Mesenchymal stem cell (in vitro differentiated cells and primary cell): Measurements from ENCODE around the gene LDAH.
"Not testable (repeated sequence)": the region's sequence is repeated elsewhere in the genome, so short reads cannot be mapped to it uniquely, and the experiment has no call there.

Experiments used
- DNase-seq: peaks from one replicate; pipeline ENCODE4 v3.0.0-alpha.2; 2013
- H2AFZ ChIP-seq: one replicate; pipeline ENCODE4 v1.6.1; 2013; ENCODE audit warnings: low read depth, mild to moderate bottlenecking, control low read depth, inconsistent platforms, low read length, moderate library complexity
- H2AK5ac ChIP-seq: 2 replicates; pipeline ENCODE4 v1.6.1; 2013; ENCODE audit warnings: low read length, moderate library complexity, mild to moderate bottlenecking, inconsistent platforms; ENCODE audit not compliant: severe bottlenecking
- H2BK120ac ChIP-seq: one replicate; pipeline ENCODE4 v1.6.1; 2013; ENCODE audit warnings: low read depth, mild to moderate bottlenecking, inconsistent platforms, low read length, moderate library complexity
- H2BK12ac ChIP-seq, 2 experiments: one replicate each; pipeline ENCODE4 v1.6.1; 2013; ENCODE audit warnings: inconsistent platforms in 2 of 2, low read length in 2 of 2, mild to moderate bottlenecking in 2 of 2, moderate library complexity in 2 of 2, control low read depth in 1 of 2
- H2BK15ac ChIP-seq: one replicate; pipeline ENCODE4 v1.6.1; 2013; ENCODE audit warnings: mild to moderate bottlenecking, low read depth, inconsistent platforms; ENCODE audit not compliant: poor library complexity, severe bottlenecking
- H2BK5ac ChIP-seq: 2 replicates; pipeline ENCODE4 v1.6.1; 2013; ENCODE audit warnings: low read depth, mild to moderate bottlenecking, low read length, control low read depth, inconsistent platforms; ENCODE audit not compliant: poor library complexity, severe bottlenecking
- H3K14ac ChIP-seq, 2 experiments: one replicate each; pipeline ENCODE4 v1.6.1; 2013; ENCODE audit warnings: inconsistent platforms in 2 of 2, low read length in 2 of 2, control low read depth in 1 of 2, mild to moderate bottlenecking in 1 of 2, moderate library complexity in 1 of 2
- H3K18ac ChIP-seq, 2 experiments: one replicate each; pipeline ENCODE4 v1.6.1; 2013; ENCODE audit warnings: inconsistent platforms in 2 of 2, low read length in 2 of 2, control low read depth in 1 of 2, low read depth in 1 of 2, mild to moderate bottlenecking in 1 of 2
- H3K23ac ChIP-seq, 2 experiments: one replicate each; pipeline ENCODE4 v1.6.1; 2013; ENCODE audit warnings: inconsistent platforms in 2 of 2, low read length in 2 of 2, mild to moderate bottlenecking in 2 of 2, moderate library complexity in 2 of 2, control low read depth in 1 of 2
- H3K27ac ChIP-seq: 2 replicates; pipeline ENCODE4 v1.5.1; 2013; ENCODE audit warnings: mild to moderate bottlenecking, moderate library complexity, low read length, control low read depth, inconsistent platforms; ENCODE audit not compliant: poor library complexity, severe bottlenecking
- H3K27me3 ChIP-seq, 2 experiments: 2 replicates each; pipeline versions ENCODE4 v1.6.1 to v1.7.0; 2013; ENCODE audit warnings: low read length in 2 of 2, mild to moderate bottlenecking in 2 of 2, moderate library complexity in 2 of 2, control low read depth in 1 of 2, inconsistent platforms in 1 of 2; ENCODE audit not compliant: control insufficient read depth in 1 of 2, insufficient read depth in 1 of 2
- H3K36me3 ChIP-seq, 2 experiments: 2 replicates each; pipeline versions ENCODE4 v1.6.1 to v1.7.0; 2013; ENCODE audit warnings: low read length in 2 of 2, control low read depth in 1 of 2, inconsistent platforms in 1 of 2, low read depth in 1 of 2, mild to moderate bottlenecking in 1 of 2; ENCODE audit not compliant: insufficient read depth in 2 of 2, control insufficient read depth in 1 of 2
- H3K4ac ChIP-seq, 2 experiments: one replicate each; pipeline ENCODE4 v1.6.1; 2013; ENCODE audit warnings: inconsistent platforms in 2 of 2, low read length in 2 of 2, mild to moderate bottlenecking in 2 of 2, moderate library complexity in 2 of 2, control low read depth in 1 of 2, low read depth in 1 of 2
- H3K4me1 ChIP-seq: 2 replicates; pipeline ENCODE4 v1.6.1; 2013; ENCODE audit warnings: low read depth, low read length, control low read depth; ENCODE audit not compliant: control insufficient read depth, insufficient read depth
- H3K4me2 ChIP-seq: 2 replicates; pipeline ENCODE4 v1.6.1; 2013; ENCODE audit warnings: low read length, mild to moderate bottlenecking, inconsistent platforms; ENCODE audit not compliant: poor library complexity, severe bottlenecking
- H3K4me3 ChIP-seq, 2 experiments: 2 replicates each; pipeline versions ENCODE4 v1.5.1 to v1.7.0; 2013; ENCODE audit warnings: low read length in 2 of 2, mild to moderate bottlenecking in 2 of 2, control low read depth in 1 of 2, low read depth in 1 of 2; ENCODE audit not compliant: insufficient read depth in 1 of 2
- H3K79me1 ChIP-seq: replicated peaks from 2 replicates; pipeline ENCODE4 v1.6.1; 2013; ENCODE audit warnings: mild to moderate bottlenecking, control low read depth, low read length, inconsistent platforms; ENCODE audit not compliant: poor library complexity, severe bottlenecking
- H3K9ac ChIP-seq: 2 replicates; pipeline ENCODE4 v1.7.0; 2013; ENCODE audit warnings: mild to moderate bottlenecking, low read length, moderate library complexity
- H3K9me3 ChIP-seq: 2 replicates; pipeline ENCODE4 v1.7.0; 2013; ENCODE audit warnings: mild to moderate bottlenecking, low read length; ENCODE audit not compliant: control insufficient read depth
- H4K8ac ChIP-seq: one replicate; pipeline ENCODE4 v1.6.1; 2013; ENCODE audit warnings: inconsistent platforms, mild to moderate bottlenecking, low read length, moderate library complexity
- H4K91ac ChIP-seq: one replicate; pipeline ENCODE4 v1.6.1; 2013; ENCODE audit warnings: mild to moderate bottlenecking, low read length, inconsistent platforms
- WGBS: methylation state at CpG from one replicate; pipeline ENCODE4 v1.1.7; 2013; ENCODE audit warnings: mixed read lengths; 5-methylcytosine and 5-hydroxymethylcytosine counted together

LDAH gene

DNA sequence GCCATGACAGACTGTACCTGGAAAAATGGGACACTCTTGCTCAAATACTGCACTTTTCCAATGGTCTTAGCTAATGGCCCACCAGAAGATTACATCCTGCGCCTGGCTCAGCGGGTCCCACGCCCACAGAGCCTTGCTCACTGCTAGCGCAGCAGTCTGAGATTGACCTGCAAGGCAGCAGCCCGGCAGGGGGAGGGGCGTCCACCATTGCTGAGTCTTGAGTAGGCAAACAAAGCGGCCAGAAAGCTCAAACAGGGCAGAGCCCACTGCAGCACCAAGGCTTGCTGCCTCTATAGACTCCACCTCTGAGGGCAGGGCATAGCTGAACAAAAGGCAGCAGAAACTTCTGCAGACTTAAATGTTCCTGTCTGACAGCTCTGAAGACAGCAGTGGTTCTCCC is 111.3 kb downstream of the LDAH start:
- WGBS = 96% methylated on average over 7 of the region's 7 CpGs

DNA sequence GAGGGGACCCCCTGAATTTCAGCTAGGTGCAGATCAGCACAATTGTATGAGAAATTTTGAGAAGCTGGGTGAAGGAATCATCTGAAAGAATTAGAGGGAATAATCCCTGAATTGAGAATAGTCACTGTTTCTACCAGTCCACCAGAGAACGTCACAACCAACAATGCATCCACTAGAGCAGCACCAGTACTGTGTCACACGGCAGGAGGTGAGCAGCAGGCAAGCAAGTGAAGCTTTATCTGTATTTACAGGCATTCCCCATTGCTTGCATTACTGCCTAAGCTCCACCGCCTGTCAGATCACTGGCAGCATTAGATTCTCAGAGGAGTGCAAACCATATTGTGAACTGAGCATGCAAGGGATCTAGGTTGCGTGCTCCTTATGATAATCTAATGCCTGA is 115.3 kb downstream of the LDAH start:
- H3K4me2 ChIP-seq = no peak overlapping the region
- no peaks in the 10 kb centered on the region for H3K9me3 ChIP-seq
- WGBS = 93% methylated on average over 4 of the region's 4 CpGs
- no peak overlapping the region for H4K91ac ChIP-seq
- no peak overlapping the region for H2BK5ac ChIP-seq
- H3K36me3 ChIP-seq = peaks cover 0 to 5% of the 10 kb centered on the region in 2 experiments
- no peak overlapping the region for H3K27ac ChIP-seq
- peaks cover 22% of the 10 kb centered on the region for H3K79me1 ChIP-seq
- no peak overlapping the region for H3K14ac ChIP-seq
- H3K4me1 ChIP-seq = peaks cover 2% of the 10 kb centered on the region
- H2BK15ac ChIP-seq = no peak overlapping the region
- no peak overlapping the region for H2BK120ac ChIP-seq
- H2AFZ ChIP-seq = no peak overlapping the region
- no peak overlapping the region for H2AK5ac ChIP-seq
- H3K27me3 ChIP-seq = no peaks in the 10 kb centered on the region
- DNase-seq = no peak
- no peak overlapping the region for H3K18ac ChIP-seq
- no peak overlapping the region for H3K23ac ChIP-seq
- no peak overlapping the region for H3K4ac ChIP-seq
- H3K4me3 ChIP-seq = no peak overlapping the region
- no peak overlapping the region for H4K8ac ChIP-seq
- no peak overlapping the region for H2BK12ac ChIP-seq
- H3K9ac ChIP-seq = no peak overlapping the region

More for the DNA sequence above, 111.3 kb downstream of the LDAH start:
- H3K9me3 ChIP-seq, H4K8ac ChIP-seq, H3K4me2 ChIP-seq, H3K18ac ChIP-seq, DNase-seq, H2BK12ac ChIP-seq, H3K4me3 ChIP-seq, H3K4me1 ChIP-seq, H2BK5ac ChIP-seq, H3K4ac ChIP-seq, H3K23ac ChIP-seq, H3K36me3 ChIP-seq, H3K27ac ChIP-seq, H2BK120ac ChIP-seq, H3K14ac ChIP-seq, H3K9ac ChIP-seq, H2BK15ac ChIP-seq, H2AK5ac ChIP-seq, H2AFZ ChIP-seq, H4K91ac ChIP-seq, H3K27me3 ChIP-seq: not testable (repeated sequence)
- peaks cover 19% of the 10 kb centered on the region for H3K79me1 ChIP-seq

GRCh38 chr2:20706786-20707185 is 116.1 kb downstream of the LDAH start:
- H3K4ac ChIP-seq = no peak overlapping the region
- H2BK5ac ChIP-seq = no peak overlapping the region
- no peak overlapping the region for H2AK5ac ChIP-seq
- H3K27me3 ChIP-seq = no peaks in the 10 kb centered on the region
- no peak overlapping the region for H3K14ac ChIP-seq
- no peak overlapping the region for H4K8ac ChIP-seq
- no peak for DNase-seq
- no peaks in the 10 kb centered on the region for H3K9me3 ChIP-seq
- no peak overlapping the region for H3K9ac ChIP-seq
- no peak overlapping the region for H3K4me3 ChIP-seq
- no peak overlapping the region for H2BK15ac ChIP-seq
- no peak overlapping the region for H3K23ac ChIP-seq
- no peak overlapping the region for H2BK12ac ChIP-seq
- H3K79me1 ChIP-seq = peaks cover 22% of the 10 kb centered on the region
- peaks cover 2% of the 10 kb centered on the region for H3K4me1 ChIP-seq
- no peak overlapping the region for H3K18ac ChIP-seq
- H4K91ac ChIP-seq = no peak overlapping the region
- no peak overlapping the region for H2AFZ ChIP-seq
- peaks cover 0 to 3% of the 10 kb centered on the region in 2 experiments for H3K36me3 ChIP-seq
- H2BK120ac ChIP-seq = no peak overlapping the region
- H3K27ac ChIP-seq = no peak overlapping the region
- WGBS = 95% methylated on average over 3 of the region's 3 CpGs
- H3K4me2 ChIP-seq = no peak overlapping the region

DNA sequence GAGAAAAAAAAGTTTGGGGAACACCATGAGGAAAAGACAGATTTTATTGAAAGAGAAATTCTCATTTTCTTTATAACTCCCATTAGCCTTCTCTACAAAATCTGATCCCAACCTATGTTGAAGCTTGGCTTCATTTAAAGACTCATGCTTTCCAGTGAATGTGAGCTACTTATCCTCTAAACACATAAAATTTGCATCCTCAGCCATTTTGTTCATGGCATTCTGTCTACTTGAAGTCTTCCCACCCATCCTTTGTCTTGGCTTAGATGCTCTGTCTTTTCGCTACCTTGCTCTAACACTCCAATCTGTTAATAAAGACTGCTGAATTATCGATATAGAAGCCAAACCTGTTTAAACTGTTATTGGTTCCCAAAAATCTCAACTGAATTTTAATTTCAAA is 116.7 kb downstream of the LDAH start:
- Histone ChIP-seq H3K4me3 (no peak overlapping the region), H3K4me2 (no peak overlapping the region), H3K27ac (no peak overlapping the region), H2BK15ac (no peak overlapping the region), H3K9me3 (no peaks in the 10 kb centered on the region), H2BK120ac (no peak overlapping the region), H4K91ac (no peak overlapping the region), H3K9ac (no peak overlapping the region), H2AK5ac (no peak overlapping the region), H3K23ac (no peak overlapping the region), H2BK5ac (no peak overlapping the region), H3K4me1 (peaks cover 2% of the 10 kb centered on the region), H3K36me3 (no peaks in the 10 kb centered on the region), H3K27me3 (no peaks in the 10 kb centered on the region), H4K8ac (no peak overlapping the region), H3K18ac (no peak overlapping the region), H2AFZ (no peak overlapping the region), H3K4ac (no peak overlapping the region), H3K14ac (no peak overlapping the region), H3K79me1 (peaks cover 18% of the 10 kb centered on the region), H2BK12ac (no peak overlapping the region)
- DNase-seq = no peak
- 100% methylated on average over 1 of the region's 2 CpGs for WGBS
